NCI-H1436 treated with DMSO at 0.1 percent for 48 hours (cell line): ENCODE data around the gene TMEM247.
"Not testable (repeated sequence)": the region's sequence is repeated elsewhere in the genome, so short reads cannot be mapped to it uniquely, and the experiment has no call there.

ENCODE experiments used
- DNase-seq: peaks from one replicate; lab custom pipeline; 2025; lab: John Stamatoyannopoulos, UW

The TMEM247 gene

GRCh38 chr2:46512185-46512584 is 32.8 kb downstream of the TMEM247 start:
- DNase-seq: no peak

DNA sequence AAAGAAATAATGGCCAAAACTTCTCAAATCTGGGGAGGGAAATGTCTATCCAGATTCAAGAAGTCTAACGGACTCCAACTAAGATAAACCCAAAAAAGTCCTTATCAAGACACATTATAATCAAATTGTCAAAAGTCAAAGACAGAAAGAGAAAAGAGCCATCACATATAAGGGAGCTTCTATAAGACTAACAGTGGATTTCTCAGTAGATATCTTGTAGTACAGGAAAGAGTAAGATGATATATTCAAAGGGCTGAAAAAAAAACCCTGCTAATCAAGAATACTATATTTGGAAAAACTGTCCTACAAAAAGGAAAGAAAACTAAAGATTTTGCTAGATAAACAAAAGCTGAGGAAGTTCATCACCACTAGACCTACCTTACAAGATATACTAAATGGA is 35.4 kb downstream of the TMEM247 start:
- DNase-seq: no peak

DNA sequence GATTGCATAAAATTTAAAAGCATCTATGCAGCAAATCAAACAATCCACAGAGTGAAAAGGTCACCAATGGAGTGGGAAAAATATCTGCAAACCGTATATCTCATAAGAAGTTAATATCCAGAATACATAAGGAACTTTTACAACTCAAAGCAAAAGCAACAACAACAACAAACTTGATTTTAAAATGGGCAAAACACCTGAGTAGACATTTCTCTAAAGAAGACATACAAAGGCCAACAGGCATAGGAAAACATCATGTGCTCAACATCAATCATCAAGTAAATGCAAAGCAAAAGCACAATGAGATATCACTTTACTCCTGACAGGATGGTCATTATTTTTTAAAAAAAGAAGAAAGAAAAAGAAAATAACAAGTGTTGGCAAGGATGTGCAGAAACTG is 38.1 kb downstream of the TMEM247 start:
- DNase-seq: no peak

- DNase-seq: no peak
Measured at GRCh38 chr2:46518861-46519260, 39.5 kb downstream of the TMEM247 start.

- no peak for DNase-seq
Measured at GRCh38 chr2:46519265-46519664, 39.9 kb downstream of the TMEM247 start.

- DNase-seq: no peak
Measured at GRCh38 chr2:46520130-46520711, 40.9 kb downstream of the TMEM247 start.

- no peak for DNase-seq
Measured at GRCh38 chr2:46521215-46521683, 41.9 kb downstream of the TMEM247 start.

GRCh38 chr2:46522385-46522784 is 43.0 kb downstream of the TMEM247 start:
- not testable (repeated sequence) for DNase-seq

- no peak for DNase-seq
Measured at GRCh38 chr2:46525522-46526155, 46.3 kb downstream of the TMEM247 start.

DNA sequence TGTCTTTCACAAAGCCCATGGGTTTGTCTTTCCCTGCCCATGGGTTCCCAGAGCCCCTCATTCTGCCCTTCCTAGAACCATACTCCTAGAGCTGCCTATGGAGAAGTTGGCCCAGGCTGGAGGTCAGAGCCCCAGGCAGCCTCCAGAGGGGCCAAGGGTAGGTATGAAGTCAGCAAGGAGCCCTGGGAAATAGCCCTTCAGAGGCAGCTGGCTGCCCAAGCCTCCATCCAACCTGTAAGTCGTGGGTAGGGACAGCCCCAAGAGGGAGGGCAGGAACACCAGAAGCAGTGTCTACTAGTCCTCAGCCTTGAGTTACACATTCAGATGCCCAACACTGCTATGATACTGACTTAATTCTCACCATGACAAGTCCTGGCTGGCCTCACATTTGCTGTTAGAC is 49.5 kb downstream of the TMEM247 start:
- DNase-seq: no peak

- DNase-seq: no peak
Measured at GRCh38 chr2:46530639-46531038, 51.3 kb downstream of the TMEM247 start.

DNA sequence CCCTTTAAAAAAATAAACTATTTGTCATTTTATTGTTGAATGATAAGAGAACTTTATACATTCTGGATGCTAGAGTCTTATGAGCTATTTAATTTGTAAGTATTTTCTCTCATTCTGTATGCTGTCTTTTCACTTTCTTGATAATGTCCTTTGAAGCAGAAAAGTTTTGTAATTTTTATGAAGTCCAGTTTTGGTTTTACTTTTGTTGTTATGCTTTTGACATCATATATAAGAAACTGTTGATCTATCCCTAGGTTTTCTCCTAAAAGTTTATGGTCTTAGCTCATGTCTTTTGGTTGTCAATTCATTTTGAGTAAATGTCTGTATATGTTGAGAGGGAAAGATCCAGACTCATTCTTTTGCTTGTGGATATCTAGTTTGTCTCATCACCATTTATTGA is 52.5 kb downstream of the TMEM247 start:
- no peak for DNase-seq
